ENCODE results near the gene CDK19. TPM values are rescaled to one million over a fixed set of nuclear protein-coding genes. Genes with fewer than 3 reads are reported as not detected.

CDK19 gene
- total and polyA plus RNA-seq, 2 of the 13 experiments (the other 11 are each of a cell fraction or from before 2014, with no cell fraction given): 13.4 to 27.0 TPM

DNA sequence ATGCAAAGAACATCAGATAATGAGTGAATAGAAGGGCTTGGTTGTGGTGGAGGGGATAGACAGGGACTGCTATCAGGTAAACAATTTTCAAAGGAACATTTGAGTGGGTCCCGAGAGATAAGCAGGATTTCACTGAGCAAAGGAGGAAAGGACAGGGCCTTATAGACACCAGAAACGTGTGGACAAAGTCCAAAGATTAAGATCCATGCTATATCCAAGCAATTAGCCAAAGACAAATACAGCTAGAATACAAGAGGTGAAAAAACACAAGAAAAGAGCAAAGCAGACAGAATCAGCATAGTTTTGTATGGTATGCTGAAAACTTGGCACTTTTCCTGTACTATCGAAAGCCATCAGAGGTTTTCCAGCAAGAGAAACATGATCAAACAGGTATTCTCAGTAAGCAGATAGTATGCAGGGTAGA lies 59.8 kb downstream of the CDK19 start (continued):
- TF ChIP-seq, protein P1, sequence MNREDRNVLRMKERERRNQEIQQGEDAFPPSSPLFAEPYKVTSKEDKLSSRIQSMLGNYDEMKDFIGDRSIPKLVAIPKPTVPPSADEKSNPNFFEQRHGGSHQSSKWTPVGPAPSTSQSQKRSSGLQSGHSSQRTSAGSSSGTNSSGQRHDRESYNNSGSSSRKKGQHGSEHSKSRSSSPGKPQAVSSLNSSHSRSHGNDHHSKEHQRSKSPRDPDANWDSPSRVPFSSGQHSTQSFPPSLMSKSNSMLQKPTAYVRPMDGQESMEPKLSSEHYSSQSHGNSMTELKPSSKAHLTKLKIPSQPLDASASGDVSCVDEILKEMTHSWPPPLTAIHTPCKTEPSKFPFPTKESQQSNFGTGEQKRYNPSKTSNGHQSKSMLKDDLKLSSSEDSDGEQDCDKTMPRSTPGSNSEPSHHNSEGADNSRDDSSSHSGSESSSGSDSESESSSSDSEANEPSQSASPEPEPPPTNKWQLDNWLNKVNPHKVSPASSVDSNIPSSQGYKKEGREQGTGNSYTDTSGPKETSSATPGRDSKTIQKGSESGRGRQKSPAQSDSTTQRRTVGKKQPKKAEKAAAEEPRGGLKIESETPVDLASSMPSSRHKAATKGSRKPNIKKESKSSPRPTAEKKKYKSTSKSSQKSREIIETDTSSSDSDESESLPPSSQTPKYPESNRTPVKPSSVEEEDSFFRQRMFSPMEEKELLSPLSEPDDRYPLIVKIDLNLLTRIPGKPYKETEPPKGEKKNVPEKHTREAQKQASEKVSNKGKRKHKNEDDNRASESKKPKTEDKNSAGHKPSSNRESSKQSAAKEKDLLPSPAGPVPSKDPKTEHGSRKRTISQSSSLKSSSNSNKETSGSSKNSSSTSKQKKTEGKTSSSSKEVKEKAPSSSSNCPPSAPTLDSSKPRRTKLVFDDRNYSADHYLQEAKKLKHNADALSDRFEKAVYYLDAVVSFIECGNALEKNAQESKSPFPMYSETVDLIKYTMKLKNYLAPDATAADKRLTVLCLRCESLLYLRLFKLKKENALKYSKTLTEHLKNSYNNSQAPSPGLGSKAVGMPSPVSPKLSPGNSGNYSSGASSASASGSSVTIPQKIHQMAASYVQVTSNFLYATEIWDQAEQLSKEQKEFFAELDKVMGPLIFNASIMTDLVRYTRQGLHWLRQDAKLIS (CRISPR knock-in tag; IDR thresholded peaks at IDR 0.05): no peak
- TF ChIP-seq, protein P2, sequence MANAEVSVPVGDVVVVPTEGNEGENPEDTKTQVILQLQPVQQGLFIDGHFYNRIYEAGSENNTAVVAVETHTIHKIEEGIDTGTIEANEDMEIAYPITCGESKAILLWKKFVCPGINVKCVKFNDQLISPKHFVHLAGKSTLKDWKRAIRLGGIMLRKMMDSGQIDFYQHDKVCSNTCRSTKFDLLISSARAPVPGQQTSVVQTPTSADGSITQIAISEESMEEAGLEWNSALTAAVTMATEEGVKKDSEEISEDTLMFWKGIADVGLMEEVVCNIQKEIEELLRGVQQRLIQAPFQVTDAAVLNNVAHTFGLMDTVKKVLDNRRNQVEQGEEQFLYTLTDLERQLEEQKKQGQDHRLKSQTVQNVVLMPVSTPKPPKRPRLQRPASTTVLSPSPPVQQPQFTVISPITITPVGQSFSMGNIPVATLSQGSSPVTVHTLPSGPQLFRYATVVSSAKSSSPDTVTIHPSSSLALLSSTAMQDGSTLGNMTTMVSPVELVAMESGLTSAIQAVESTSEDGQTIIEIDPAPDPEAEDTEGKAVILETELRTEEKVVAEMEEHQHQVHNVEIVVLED (CRISPR knock-in tag; IDR thresholded peaks at IDR 0.05; ENCODE audit: borderline replicate concordance): no peak
- TF ChIP-seq RFX3 (CRISPR knock-in tag; IDR thresholded peaks at IDR 0.05): no peak
- TF ChIP-seq, protein P3, sequence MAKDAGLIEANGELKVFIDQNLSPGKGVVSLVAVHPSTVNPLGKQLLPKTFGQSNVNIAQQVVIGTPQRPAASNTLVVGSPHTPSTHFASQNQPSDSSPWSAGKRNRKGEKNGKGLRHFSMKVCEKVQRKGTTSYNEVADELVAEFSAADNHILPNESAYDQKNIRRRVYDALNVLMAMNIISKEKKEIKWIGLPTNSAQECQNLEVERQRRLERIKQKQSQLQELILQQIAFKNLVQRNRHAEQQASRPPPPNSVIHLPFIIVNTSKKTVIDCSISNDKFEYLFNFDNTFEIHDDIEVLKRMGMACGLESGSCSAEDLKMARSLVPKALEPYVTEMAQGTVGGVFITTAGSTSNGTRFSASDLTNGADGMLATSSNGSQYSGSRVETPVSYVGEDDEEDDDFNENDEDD (CRISPR knock-in tag; IDR thresholded peaks at IDR 0.05; ENCODE audit: borderline replicate concordance): no peak
- TF ChIP-seq, protein P4, sequence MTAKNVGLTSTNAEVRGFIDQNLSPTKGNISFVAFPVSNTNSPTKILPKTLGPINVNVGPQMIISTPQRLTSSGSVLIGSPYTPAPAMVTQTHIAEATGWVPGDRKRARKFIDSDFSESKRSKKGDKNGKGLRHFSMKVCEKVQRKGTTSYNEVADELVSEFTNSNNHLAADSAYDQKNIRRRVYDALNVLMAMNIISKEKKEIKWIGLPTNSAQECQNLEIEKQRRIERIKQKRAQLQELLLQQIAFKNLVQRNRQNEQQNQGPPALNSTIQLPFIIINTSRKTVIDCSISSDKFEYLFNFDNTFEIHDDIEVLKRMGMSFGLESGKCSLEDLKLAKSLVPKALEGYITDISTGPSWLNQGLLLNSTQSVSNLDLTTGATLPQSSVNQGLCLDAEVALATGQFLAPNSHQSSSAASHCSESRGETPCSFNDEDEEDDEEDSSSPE (CRISPR knock-in tag; IDR thresholded peaks at IDR 0.05): no peak
- no peak for TF ChIP-seq GZF1 (CRISPR knock-in tag; IDR thresholded peaks at IDR 0.05)
- TF ChIP-seq ZFP37 (CRISPR knock-in tag; IDR thresholded peaks at IDR 0.05; ENCODE audit: borderline replicate concordance): no peak
- TF ChIP-seq, protein P5, sequence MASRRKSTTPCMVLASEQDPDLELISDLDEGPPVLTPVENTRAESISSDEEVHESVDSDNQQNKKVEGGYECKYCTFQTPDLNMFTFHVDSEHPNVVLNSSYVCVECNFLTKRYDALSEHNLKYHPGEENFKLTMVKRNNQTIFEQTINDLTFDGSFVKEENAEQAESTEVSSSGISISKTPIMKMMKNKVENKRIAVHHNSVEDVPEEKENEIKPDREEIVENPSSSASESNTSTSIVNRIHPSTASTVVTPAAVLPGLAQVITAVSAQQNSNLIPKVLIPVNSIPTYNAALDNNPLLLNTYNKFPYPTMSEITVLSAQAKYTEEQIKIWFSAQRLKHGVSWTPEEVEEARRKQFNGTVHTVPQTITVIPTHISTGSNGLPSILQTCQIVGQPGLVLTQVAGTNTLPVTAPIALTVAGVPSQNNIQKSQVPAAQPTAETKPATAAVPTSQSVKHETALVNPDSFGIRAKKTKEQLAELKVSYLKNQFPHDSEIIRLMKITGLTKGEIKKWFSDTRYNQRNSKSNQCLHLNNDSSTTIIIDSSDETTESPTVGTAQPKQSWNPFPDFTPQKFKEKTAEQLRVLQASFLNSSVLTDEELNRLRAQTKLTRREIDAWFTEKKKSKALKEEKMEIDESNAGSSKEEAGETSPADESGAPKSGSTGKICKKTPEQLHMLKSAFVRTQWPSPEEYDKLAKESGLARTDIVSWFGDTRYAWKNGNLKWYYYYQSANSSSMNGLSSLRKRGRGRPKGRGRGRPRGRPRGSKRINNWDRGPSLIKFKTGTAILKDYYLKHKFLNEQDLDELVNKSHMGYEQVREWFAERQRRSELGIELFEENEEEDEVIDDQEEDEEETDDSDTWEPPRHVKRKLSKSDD (CRISPR knock-in tag; IDR thresholded peaks at IDR 0.05; ENCODE audit: low read depth): no peak
- TF ChIP-seq RXRB (CRISPR knock-in tag; IDR thresholded peaks at IDR 0.05; ENCODE audit: borderline replicate concordance): no peak
- TF ChIP-seq, protein P6, sequence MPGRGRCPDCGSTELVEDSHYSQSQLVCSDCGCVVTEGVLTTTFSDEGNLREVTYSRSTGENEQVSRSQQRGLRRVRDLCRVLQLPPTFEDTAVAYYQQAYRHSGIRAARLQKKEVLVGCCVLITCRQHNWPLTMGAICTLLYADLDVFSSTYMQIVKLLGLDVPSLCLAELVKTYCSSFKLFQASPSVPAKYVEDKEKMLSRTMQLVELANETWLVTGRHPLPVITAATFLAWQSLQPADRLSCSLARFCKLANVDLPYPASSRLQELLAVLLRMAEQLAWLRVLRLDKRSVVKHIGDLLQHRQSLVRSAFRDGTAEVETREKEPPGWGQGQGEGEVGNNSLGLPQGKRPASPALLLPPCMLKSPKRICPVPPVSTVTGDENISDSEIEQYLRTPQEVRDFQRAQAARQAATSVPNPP (CRISPR knock-in tag; IDR thresholded peaks at IDR 0.05): no peak
- no peak for TF ChIP-seq MEIS1 (CRISPR knock-in tag; IDR thresholded peaks at IDR 0.05; ENCODE audit: borderline replicate concordance)
- TF ChIP-seq CREM (IDR thresholded peaks at IDR 0.05): peak; percentile 61; the same call in 1 of the 2 replicates
- TF ChIP-seq CREM (CRISPR knock-in tag; IDR thresholded peaks at IDR 0.05): no peak
- 0 out of 2 replicates have a peak, but pooled peaks have one; percentile 34 for TF ChIP-seq NFIC (IDR thresholded peaks at IDR 0.05; ENCODE audit: low read length)
- TF ChIP-seq, protein P7, sequence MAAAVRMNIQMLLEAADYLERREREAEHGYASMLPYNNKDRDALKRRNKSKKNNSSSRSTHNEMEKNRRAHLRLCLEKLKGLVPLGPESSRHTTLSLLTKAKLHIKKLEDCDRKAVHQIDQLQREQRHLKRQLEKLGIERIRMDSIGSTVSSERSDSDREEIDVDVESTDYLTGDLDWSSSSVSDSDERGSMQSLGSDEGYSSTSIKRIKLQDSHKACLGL (CRISPR knock-in tag; IDR thresholded peaks at IDR 0.05): no peak
- no peak for TF ChIP-seq ZNF737 (CRISPR knock-in tag; IDR thresholded peaks at IDR 0.05; ENCODE audit: borderline replicate concordance)
- no peak for TF ChIP-seq ZNF44 (CRISPR knock-in tag; IDR thresholded peaks at IDR 0.05)
- TF ChIP-seq ZNF333 (CRISPR knock-in tag; IDR thresholded peaks at IDR 0.05; ENCODE audit: borderline replicate concordance): no peak

Measured in HepG2 (cell line).